ENCODE measurements around the gene MYO1H.

GRCh38 chr12:109489955-109490565, 142.4 kb downstream of the MYO1H start:
- TF ChIP-seq CTCF (IDR thresholded peaks at IDR 0.05; ENCODE audit: low read depth, low read length) (no peak), EZH2phosphoT487 (IDR thresholded peaks at IDR 0.05; ENCODE audit: low read depth) (no peak)

Measured in OCI-LY3 (cell line).